BE2C (cell line): ENCODE measurements around the gene LRMDA.

Experiments used
- DNase-seq: peaks from one replicate; pipeline ENCODE4 v3.0.0-alpha.2; 2020
- H3K27me3 ChIP-seq: fragments of 250-450 bp; sonication (Bioruptor Pico); 2 replicates; pipeline ENCODE4 v1.5.1; 2020; ENCODE audit warnings: mild to moderate bottlenecking
- H3K36me3 ChIP-seq: fragments of 250-450 bp; sonication (Bioruptor Pico); 2 replicates; pipeline ENCODE4 v1.5.1; 2020; ENCODE audit warnings: mild to moderate bottlenecking
- H3K4me1 ChIP-seq: fragments of 250-450 bp; sonication (Bioruptor Pico); 2 replicates; pipeline ENCODE4 v1.5.1; 2020
- H3K4me3 ChIP-seq: 2 replicates; pipeline ENCODE4 v1.5.1; 2011; ENCODE audit warnings: low read depth, low read length
- H3K9me3 ChIP-seq: fragments of 250-450 bp; sonication (Bioruptor Pico); 2 replicates; pipeline ENCODE4 v1.5.1; 2020
- TF ChIP-seq, protein P1 (sequence below): IDR thresholded peaks from 2 replicates; pipeline ENCODE4 v1.5.1; 2012; ENCODE audit warnings: mild to moderate bottlenecking, low read depth, low read length

LRMDA gene

DNA sequence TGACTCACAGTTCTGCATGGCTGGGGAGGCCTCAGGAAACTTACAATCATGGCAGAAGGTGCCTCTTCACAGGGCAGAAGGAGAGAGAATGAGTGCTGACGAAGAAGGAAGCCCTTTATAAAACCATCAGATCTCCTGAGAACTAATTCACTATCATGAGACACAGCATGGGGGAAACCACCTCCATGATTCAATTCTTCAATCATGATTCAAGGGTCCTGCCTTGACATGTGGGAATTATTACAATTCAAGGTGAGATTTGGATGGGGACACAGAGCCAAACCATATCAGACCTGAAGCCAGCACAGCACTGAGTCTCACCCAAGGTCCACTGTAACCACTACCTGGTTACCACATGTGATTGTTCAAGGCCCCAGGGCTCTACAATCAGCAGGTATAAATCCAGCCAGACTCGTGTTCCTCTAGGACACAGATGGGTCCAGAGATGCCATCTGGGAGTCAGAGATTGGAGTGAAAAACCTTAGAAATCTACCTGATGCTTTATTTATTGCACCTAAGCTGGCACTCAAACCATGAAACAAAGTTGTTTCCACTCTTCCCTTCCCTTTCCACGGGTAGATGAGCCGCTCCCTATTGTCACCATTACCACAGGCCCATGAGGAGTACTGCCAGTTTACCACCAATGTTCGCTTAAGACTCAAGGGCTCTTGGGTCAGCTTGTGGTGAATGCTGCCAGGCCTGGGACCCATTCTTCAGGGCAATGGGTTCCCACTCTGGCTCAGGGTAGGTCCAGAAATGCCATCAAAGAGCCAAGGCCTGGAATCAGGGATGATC is 1061.5 kb downstream of the LRMDA start:
- DNase-seq, result no peak
- TF ChIP-seq, protein P1, sequence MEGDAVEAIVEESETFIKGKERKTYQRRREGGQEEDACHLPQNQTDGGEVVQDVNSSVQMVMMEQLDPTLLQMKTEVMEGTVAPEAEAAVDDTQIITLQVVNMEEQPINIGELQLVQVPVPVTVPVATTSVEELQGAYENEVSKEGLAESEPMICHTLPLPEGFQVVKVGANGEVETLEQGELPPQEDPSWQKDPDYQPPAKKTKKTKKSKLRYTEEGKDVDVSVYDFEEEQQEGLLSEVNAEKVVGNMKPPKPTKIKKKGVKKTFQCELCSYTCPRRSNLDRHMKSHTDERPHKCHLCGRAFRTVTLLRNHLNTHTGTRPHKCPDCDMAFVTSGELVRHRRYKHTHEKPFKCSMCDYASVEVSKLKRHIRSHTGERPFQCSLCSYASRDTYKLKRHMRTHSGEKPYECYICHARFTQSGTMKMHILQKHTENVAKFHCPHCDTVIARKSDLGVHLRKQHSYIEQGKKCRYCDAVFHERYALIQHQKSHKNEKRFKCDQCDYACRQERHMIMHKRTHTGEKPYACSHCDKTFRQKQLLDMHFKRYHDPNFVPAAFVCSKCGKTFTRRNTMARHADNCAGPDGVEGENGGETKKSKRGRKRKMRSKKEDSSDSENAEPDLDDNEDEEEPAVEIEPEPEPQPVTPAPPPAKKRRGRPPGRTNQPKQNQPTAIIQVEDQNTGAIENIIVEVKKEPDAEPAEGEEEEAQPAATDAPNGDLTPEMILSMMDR, result no peak
- Histone ChIP-seq H3K36me3 (no peaks in the 10 kb centered on the region), H3K9me3 (no peaks in the 10 kb centered on the region), H3K4me1 (no peaks in the 10 kb centered on the region), H3K27me3 (no peaks in the 10 kb centered on the region), H3K4me3 (no peak overlapping the region)

GRCh38 chr10:76497666-76498065 is 1066.2 kb downstream of the LRMDA start:
- H3K27me3 ChIP-seq, result no peaks in the 10 kb centered on the region
- no peak for DNase-seq

DNA sequence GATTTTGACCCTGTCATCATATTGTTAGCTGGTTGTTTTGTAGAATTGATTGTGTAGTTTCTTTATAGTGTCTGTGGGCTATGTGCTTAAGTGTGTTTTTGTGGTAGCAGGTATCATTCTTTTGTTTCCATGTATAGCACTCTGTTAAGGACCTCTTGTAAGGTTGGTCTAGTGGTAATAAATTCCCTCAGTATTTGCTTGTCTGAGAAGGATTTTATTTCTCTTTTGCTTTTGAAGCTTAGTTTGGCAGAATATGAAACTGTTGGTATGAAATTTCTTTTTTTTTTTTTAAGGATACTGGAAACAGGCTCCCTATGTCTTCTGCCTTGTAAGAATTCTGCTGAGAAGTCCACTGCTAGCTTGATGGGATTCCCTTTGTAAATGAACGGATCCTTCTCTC is 1073.4 kb downstream of the LRMDA start:
- no peaks in the 10 kb centered on the region for H3K27me3 ChIP-seq
- H3K9me3 ChIP-seq, result no peaks in the 10 kb centered on the region
- TF ChIP-seq, protein P1, result no peak

More at GRCh38 chr10:76497666-76498065, 1066.2 kb downstream of the LRMDA start:
- Histone ChIP-seq H3K9me3 (no peaks in the 10 kb centered on the region), H3K36me3 (no peaks in the 10 kb centered on the region), H3K4me3 (no peak overlapping the region), H3K4me1 (no peaks in the 10 kb centered on the region)
- TF ChIP-seq, protein P1, result no peak

GRCh38 chr10:76509446-76509845 is 1078.0 kb downstream of the LRMDA start:
- H3K27me3 ChIP-seq, result no peaks in the 10 kb centered on the region
- H3K9me3 ChIP-seq, result no peaks in the 10 kb centered on the region
- no peaks in the 10 kb centered on the region for H3K36me3 ChIP-seq
- TF ChIP-seq, protein P1, result no peak
- DNase-seq, result no peak
- no peak overlapping the region for H3K4me3 ChIP-seq
- H3K4me1 ChIP-seq, result no peaks in the 10 kb centered on the region

More for the DNA sequence above, 1073.4 kb downstream of the LRMDA start:
- Histone ChIP-seq H3K4me3 (no peak overlapping the region), H3K4me1 (no peaks in the 10 kb centered on the region), H3K36me3 (no peaks in the 10 kb centered on the region)
- no peak for DNase-seq

DNA sequence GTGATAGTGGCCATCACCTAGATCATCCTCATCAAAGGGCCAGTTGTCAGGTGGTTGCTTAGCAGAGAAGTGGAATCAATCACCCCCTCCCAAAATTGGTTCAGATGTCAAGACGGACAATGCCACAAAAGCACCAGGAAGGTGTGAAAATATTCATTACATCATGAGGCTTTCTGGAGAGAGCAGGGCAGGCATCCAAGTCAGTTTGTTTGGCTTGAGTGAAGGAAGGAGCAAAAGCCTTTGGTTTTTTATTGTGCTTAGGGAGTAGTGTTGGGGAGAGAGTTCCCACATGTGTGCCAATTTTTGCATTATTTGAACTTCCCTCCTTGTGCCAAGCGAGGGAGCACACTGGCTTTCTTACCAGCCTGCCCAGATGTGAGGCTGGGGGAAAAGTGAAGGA is 1082.9 kb downstream of the LRMDA start:
- Histone ChIP-seq H3K9me3 (no peaks in the 10 kb centered on the region), H3K4me1 (no peaks in the 10 kb centered on the region), H3K36me3 (no peaks in the 10 kb centered on the region), H3K27me3 (no peaks in the 10 kb centered on the region), H3K4me3 (no peak overlapping the region)
- DNase-seq, result no peak
- TF ChIP-seq, protein P1, result no peak

DNA sequence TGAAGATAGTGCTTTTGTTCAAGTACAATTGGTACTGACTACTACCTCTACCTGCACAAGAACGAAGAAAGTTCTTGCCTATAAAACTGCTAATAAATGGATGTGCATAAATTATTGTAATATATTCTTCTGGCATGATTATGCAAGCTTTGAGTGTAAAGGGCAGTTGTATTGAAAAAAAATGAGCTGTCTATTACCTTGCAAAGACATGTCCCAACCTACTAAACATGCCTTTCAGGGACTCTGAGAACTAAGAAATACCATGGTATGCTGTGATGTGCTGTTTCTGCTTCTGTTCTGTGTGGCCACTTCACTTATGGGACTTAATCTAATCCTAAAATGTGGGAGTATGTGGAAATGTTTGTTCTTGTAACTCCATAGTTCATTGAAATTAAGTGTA is 1083.4 kb downstream of the LRMDA start:
- Histone ChIP-seq H3K4me1 (no peaks in the 10 kb centered on the region), H3K9me3 (no peaks in the 10 kb centered on the region), H3K4me3 (no peak overlapping the region), H3K36me3 (no peaks in the 10 kb centered on the region), H3K27me3 (no peaks in the 10 kb centered on the region)
- no peak for DNase-seq
- TF ChIP-seq, protein P1, result no peak
